ENCODE data around the gene RAET1E.
"Not testable (repeated sequence)": the region's sequence is repeated elsewhere in the genome, so short reads cannot be mapped to it uniquely, and the experiment has no call there.

The RAET1E gene

GRCh38 chr6:149861603-149862423 lies 36.1 kb downstream of the RAET1E start:
- DNase-seq (ENCODE audit: low read depth): no peak

- DNase-seq (ENCODE audit: low read depth): no peak
Observed at GRCh38 chr6:149860834-149861602, 36.9 kb downstream of the RAET1E start.

GRCh38 chr6:149860513-149860833 lies 37.4 kb downstream of the RAET1E start:
- DNase-seq (ENCODE audit: low read depth): no peak

GRCh38 chr6:149859938-149860337 lies 38.0 kb downstream of the RAET1E start:
- DNase-seq (ENCODE audit: low read depth): no peak

- DNase-seq (ENCODE audit: low read depth): no peak
Observed at GRCh38 chr6:149859368-149859767, 38.5 kb downstream of the RAET1E start.

GRCh38 chr6:149857541-149857940 lies 40.4 kb downstream of the RAET1E start:
- DNase-seq (ENCODE audit: low read depth): no peak

- no peak for DNase-seq (ENCODE audit: low read depth)
Observed at GRCh38 chr6:149856256-149856994, 41.5 kb downstream of the RAET1E start.

- DNase-seq (ENCODE audit: low read depth): no peak
Observed at GRCh38 chr6:149855741-149856140, 42.2 kb downstream of the RAET1E start.

GRCh38 chr6:149855040-149855654 lies 42.8 kb downstream of the RAET1E start:
- no peak for DNase-seq (ENCODE audit: low read depth)

GRCh38 chr6:149854532-149854931 lies 43.4 kb downstream of the RAET1E start:
- DNase-seq (ENCODE audit: low read depth): no peak

- not testable (repeated sequence) for DNase-seq (ENCODE audit: low read depth)
Observed at GRCh38 chr6:149854017-149854416, 43.9 kb downstream of the RAET1E start.

- DNase-seq (ENCODE audit: low read depth): no peak
Observed at GRCh38 chr6:149852881-149853280, 45.0 kb downstream of the RAET1E start.

GRCh38 chr6:149852180-149852579 lies 45.7 kb downstream of the RAET1E start:
- DNase-seq (ENCODE audit: low read depth): no peak

GRCh38 chr6:149851461-149852110 lies 46.3 kb downstream of the RAET1E start:
- DNase-seq (ENCODE audit: low read depth): no peak

GRCh38 chr6:149848343-149848742 lies 49.6 kb downstream of the RAET1E start:
- not testable (repeated sequence) for DNase-seq (ENCODE audit: low read depth)

Data from activated T-helper 1 cell treated with Interleukin-2 at 50 U/mL for 16 hours (primary cell).